T-helper 1 cell treated with Interleukin-12 subunit alpha and Interleukin-12 subunit beta and Interleukin-4 antibody, amounts not matched to agents 30 ng/mL and 1 ng/mL, for 36 hours (primary cell): ENCODE results near the gene MADCAM1. TPM values are rescaled to one million over a fixed set of nuclear protein-coding genes. Genes with fewer than 3 reads are reported as not detected.
"Not testable (repeated sequence)": the region's sequence is repeated elsewhere in the genome, so short reads cannot be mapped to it uniquely, and the experiment has no call there.

Experiments
- intact Hi-C: fragments of 100-400 bp; cut with micrococcal nuclease; formaldehyde crosslinking; loops from one replicate; pipeline ENCODE4 v1.15.1; 2024
- total RNA-seq: library from RNA; stranded (reverse); gene quantifications from 2 replicates; pipeline ENCODE4 v1.2.3, GENCODE V29; 2022

MADCAM1 gene
- 0.22 and 0.51 TPM in 2 replicates for total RNA-seq

DNA sequence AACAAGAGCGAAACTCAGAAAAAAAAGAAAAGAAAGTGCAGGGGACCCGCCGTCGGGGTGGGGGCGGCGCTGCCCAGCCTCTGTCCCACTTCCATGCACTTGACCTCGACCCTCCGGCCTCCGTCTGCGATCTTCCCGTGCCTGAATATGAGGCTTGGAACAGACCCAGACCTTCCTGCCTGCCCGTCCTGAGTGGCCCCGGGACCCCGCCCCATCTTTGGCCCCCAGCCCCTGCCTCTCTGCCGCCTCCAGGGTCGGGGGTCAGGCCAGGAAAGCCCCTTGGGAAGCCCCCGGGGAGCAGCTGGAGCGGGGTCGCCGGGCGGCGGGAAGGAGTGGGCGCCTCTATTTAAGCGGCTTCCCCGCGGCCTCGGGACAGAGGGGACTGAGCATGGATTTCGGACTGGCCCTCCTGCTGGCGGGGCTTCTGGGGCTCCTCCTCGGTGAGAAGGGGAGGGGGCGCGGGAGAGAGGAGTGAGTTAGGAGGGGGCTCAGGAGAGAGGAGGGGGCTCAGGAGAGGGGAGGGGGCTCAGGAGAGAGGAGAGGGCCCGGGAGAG, at the start of gene MADCAM1:
Gene MADCAM1 (plus strand): TSS at position 375 of the 554 bp plus-strand sequence. CDS start 14 bp downstream, at position 389.
- intact Hi-C loops, result no loop called here

DNA sequence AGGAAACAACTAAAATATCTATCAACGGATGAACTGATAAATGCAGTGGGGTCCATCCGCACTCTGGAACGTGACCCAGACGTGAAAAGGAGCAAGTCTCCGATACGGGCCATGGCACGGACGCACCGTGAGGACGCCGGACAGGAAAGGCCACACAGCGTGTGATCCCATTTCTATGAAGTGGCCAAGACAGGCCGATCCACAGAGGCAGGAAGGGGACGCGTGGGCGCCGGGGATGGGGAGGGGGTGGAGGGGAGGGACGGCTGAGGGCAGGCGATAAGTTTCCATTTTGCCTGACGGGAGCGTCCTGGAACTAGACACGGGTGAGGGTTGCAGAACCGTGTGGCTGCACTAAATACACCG, 49.2 kb upstream of the MADCAM1 start:
- intact Hi-C loops, result no loop called here

DNA sequence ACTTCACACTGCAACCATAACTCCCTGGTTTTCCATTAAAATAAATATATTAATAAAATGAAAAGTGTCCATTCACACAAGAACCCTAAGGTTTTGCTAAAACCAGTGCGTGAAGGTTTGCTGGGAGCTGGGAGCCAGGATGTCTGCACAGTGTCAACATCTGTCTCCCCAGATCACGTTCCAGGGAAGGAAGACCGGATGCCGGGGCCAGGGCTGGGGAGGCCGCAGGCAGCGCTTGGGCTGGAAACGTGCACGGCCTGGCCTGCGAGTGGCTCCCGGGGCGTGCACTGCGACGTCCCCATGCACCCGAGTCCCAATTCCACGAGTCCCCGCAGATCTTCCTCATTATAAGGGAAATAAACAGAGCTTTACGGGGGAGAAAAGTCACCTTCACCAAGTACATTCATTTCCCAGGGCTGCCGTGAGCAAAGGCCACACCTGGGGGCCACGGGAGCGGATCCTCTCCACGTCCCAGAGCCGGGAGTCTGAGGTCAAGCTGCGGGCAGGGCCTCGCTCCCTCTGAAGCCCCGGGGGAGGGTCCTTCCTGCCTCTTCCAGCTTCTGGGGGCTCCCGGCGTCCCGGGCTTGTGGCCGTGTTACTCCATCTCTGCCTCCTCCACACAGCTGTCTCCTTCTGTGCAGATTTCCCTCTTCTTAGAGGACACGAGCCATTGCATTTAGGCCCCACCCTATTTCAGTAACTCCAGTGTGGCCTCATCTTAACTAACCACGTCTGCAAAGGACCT, 48.3 kb upstream of the MADCAM1 start:
- intact Hi-C loops, result no loop called here

DNA sequence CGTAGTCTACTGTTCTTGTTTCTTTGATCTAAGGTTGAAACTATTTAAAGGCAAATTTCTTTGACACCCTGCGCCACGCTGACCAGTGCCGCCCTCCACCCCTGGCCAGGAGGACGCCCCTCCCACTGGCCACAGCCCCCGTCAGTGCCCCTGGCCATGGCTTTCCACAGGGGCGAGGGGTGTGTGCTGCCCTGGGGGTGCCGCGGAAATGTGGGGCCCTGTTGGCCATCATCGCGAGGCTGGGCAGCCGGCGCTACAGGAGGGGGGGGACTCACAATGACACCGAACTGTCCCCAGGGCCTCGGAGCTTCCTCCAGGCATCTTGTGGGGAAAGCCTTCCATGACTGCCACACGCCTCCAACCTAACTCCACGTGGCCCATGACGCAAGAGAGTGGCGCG, 46.4 kb upstream of the MADCAM1 start:
- intact Hi-C loops, result no loop called here

DNA sequence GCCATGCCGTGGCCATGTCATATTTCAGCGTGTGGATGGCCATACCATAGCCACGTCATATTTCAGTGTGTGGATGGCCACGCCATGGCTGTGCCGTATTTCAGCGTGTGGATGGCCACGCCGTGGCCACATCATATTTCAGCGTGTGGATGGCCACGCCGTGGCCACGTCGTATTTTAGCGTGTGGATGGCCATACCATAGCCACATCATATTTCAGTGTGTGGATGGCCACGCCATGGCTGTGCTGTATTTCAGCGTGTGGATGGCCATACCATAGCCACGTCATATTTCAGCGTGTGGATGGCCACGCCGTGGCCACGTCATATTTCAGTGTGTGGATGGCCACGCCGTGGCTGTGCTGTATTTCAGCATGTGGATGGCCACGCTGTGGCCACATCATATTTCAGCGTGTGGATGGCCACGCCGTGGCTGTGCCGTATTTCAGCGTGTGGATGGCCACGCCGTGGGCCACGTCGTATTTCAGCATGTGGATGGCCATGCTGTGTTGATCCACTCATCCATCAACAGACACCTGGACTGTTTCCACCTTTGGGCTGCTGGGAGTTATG, 45.3 kb upstream of the MADCAM1 start:
- intact Hi-C loops, result not testable (repeated sequence)

DNA sequence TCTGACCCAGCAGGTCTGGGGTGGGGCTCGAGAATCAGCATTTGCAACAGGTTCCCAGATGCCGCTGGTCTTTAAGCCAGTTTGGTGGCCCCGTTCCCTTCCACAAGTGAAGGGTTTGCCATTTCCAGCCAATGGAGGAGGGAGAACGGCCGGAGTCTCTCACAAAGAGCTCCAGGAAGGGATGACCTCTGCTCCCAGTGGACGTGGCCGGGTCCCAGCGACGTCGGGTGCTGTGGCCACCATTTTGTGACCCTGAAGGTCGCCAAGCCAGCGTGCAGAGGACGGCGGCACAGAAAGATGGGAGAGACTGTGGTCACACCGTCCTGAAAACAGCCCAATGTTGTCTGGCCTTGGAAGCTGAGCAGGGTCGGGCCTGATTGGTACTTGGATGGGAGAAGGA, 43.5 kb upstream of the MADCAM1 start:
- intact Hi-C loops, result no loop called here

DNA sequence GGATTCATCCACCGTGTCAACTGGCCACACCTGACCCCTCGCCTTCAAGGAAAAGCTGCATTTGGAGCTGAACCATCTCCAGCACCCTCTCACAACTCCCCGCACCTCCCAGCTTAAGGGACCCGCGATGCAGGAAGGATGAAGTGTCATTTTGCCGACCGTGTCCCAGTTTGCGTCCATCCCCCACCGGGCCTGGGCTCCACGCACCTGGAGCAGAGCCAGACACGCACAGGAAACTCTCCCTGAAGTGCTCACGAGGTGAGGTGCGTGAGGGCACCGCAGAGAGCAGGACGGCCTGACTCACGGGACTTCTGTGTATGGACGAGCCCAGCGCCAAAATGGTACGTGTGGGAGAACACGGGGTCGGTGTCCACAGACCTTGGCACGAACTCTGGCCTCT, 42.7 kb upstream of the MADCAM1 start:
- intact Hi-C loops, result no loop called here

DNA sequence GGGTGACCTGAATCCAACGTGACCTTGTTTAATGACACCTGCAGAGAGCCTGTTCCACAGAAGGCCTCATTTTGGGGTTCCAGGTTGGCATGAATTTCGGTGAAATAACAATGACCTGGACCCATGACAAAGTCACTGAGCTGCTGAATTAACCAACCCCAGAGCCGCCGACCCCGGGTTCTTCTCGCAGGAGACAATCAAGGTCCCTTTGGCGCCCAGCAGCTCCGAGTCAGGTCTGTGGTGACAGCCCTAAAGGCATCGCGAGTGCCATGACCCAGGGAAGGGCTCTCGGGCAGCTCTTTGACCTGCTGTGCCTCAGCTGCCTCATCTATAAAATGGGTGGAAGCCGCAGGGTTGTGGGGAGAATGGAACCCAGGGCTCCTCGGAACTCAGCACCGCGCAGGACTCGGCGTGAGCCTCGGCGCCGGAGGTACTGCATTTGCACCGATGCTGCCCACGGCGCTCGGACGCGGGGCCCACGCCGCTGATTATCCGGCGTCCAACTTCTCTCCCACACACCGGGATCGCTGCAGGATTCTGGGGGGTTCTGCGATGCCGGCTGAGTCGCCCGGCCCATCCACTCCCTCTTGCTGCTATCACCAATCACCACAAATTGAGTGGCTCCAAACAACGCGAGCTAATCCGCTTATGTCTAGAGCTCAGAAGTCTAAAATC, 41.1 kb upstream of the MADCAM1 start:
- intact Hi-C loops, result no loop called here

DNA sequence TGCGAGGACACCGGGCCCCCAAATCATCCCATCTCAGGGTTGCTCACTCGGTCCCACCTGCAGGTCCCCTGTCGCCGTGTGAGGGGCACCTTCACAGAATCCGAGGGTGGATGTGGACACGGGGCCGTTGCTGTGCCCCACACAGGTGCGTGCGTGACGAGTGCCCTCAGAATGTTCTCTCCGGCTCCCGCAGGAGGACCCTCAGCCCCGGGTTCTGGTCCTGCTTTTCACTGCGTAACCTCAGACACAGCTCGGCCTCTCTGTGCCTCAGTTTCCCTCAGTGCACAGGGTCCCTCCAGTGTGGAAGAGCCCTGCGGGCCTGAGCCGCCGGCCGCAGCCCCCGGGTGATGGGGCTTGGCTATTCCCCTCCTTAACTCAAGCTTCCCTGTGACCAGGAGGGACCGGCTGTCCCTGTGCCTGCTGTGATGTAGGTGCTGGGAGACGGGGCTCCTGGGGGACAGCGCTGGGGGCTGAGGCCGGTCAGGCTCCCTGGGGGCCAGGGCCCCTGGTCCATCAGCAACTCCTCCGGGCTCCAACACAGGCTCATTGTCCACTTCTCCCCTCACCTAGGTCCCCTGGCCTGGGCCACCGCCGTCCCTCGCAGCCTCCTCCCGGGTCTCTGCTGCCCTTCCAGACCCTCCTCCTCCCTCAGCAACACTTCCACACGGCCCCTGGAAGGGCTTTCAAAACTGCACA, 40.3 kb upstream of the MADCAM1 start:
- intact Hi-C loops, result no loop called here

DNA sequence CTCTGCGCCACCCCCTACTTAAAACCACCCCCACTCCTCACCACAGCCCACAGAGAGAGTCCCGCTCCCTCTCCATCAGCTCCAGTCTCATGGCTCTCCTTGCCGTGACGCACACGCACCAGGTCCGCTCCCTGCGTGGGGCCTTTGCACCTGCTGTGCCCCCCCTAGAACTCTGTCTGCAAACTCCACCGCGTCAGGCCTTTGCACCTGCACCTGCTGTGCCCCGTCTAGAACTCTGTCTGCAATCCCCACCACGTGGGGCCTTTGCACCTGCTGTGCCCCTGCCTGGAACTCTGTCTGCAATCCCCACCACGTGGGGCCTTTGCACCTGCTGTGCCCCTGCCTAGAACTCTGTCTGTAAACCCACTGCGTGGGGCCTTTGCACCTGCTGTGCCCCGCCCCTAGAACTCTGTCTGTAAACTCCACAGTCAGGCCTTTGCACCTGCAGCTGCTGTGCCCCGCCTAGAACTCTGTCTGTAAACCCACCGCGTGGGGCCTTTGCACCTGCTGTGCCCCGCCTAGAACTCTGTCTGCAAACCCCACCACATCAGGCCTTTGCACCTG, 39.7 kb upstream of the MADCAM1 start:
- intact Hi-C loops, result no loop called here

DNA sequence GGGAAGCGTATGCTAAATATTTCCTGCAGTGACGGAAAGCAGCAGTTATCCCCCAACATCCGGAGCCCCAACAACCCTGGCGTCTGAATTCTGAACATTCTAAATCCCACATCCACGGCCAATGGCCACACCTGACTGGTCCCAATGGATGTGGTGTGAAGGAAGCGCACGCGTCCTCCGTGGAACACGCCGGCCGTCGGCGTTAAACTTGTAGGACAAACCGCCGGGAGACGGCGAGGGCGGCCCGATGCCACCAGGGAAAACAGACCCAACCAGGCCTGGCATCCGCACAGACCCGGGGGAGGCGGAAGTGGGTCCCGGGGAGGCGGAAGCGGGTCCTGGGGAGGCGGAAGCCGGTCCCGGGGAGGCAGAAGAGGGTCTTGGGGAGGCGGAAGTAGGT, 38.6 kb upstream of the MADCAM1 start:
- intact Hi-C loops, result no loop called here

DNA sequence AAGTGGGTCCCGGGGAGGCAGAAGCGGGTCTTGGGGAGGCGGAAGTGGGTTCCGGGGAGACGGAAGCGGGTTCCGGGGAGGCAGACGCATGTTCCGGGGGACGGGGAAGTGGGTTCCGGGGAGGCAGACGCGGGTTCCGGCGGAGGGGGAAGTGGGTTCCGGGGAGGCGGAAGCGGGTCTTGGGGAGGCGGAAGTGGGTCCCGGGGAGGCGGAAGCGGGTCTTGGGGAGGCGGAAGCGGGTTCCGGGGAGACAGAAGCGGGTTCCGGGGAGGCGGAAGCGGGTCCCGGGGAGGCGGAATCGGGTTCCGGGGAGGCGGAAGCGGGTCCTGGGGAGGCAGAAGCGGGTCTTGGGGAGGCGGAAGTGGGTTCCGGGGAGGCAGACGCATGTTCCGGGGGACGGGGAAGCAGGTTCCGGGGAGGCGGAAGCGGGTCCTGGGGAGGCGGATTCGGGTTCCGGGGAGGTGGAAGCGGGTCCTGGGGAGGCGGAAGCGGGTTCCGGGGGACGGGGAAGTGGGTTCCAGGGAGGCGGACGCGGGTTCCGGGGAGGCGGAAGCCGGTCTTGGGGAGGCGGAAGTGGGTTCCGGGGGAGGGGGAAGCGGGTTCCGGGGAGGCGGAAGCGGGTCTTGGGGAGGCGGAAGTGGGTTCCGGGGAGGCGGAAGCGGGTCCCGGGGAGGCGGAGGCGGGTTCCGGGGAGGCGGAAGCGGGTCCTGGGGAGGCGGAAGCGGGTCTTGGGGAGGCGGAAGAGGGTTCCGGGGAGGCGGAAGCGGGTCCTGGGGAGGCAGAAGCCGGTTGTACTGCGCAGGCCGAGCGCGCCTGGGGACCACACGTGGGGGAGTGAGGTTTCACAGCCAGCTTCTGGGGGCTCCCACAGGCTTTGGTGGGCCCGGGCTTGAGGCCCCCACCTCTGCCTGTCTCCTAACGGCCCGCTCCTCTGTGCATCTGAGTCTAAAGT, 37.9 kb upstream of the MADCAM1 start:
- intact Hi-C loops, result no loop called here

DNA sequence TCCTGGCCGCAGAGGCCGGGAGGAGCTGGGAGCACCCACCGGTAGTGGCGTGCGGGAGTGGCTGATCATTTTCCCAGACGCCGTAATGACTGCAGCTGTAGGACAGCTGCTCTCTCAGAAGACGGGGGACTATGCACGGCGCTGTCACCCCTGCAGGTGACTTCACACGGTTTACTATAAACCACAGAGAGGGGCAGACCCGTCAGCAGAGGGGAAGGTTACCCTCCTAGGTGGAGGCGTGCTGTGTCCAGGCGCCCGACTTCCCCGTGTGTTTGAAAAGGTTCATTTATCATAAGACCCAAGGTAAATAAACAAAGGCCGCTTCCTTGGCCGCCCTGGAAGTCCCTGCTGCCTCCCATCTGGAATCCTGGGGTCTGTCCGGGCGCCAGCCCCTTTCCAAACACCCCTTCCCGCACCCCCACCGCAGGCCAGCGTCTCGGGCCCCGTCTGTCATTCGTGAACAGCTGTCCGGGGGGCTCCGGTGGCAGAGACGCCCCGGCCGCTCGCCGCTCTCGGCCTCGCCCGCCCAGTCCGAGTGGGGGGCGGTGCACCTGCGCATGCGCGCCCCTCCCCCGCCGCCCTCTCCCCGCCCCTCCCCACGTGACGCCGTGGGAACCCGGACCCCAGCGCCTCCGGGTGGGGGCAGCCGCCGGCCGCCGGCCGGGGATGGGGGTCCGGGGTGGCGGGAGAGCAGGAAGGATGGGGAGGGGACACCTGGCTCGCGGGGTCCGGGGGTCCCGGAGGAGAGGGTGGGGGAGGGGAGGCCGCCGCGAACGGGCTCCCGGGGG, 36.4 kb upstream of the MADCAM1 start:
- intact Hi-C loops, result no loop called here

DNA sequence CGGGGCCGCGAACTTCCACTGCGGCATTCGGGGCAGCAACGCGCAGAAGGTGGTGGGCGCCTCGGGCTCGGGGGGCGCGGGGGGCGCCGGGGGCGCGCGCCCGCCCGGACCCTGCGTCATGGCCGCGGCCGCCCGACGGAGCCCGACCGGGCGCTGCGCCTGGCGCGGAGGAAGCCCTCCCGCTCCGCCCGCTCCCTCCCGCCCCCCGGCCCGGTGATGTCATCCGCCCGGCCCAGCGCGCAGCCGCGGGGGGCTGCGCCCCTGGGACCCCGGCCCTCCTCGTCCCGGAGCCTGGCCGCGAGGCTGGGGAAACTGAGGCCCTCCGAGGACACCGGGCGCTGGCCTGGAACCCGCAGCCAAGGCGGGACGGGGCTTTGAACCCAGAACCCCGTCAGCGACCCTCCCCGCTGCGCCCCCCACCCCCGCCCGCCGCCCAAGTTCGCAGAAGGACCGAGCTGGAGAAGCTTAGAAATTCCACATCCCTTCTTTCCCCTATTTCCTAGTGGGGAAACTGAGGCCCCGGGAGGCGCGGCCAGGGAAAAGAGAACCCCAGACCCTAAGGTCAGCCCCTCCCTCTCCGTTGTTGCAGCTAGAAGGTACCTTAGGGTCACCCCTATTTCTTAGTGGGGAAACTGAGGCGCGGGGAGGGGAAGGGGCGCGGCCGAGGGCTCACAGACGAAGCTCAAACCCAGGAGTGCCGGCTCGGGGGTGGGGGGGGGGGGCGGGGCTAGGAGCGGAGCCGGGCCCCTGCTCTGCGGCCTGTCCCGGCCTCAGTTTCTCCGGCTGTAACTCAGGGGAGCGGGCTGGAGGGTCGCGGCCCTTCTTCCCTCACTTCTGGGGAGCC, 35.2 kb upstream of the MADCAM1 start, which contains the start of gene SHC2:
Gene SHC2 (minus strand): TSS at position 157 of the 844 bp plus-strand sequence. CDS start 37 bp downstream, at position 120.
- intact Hi-C loops, result no loop called here

DNA sequence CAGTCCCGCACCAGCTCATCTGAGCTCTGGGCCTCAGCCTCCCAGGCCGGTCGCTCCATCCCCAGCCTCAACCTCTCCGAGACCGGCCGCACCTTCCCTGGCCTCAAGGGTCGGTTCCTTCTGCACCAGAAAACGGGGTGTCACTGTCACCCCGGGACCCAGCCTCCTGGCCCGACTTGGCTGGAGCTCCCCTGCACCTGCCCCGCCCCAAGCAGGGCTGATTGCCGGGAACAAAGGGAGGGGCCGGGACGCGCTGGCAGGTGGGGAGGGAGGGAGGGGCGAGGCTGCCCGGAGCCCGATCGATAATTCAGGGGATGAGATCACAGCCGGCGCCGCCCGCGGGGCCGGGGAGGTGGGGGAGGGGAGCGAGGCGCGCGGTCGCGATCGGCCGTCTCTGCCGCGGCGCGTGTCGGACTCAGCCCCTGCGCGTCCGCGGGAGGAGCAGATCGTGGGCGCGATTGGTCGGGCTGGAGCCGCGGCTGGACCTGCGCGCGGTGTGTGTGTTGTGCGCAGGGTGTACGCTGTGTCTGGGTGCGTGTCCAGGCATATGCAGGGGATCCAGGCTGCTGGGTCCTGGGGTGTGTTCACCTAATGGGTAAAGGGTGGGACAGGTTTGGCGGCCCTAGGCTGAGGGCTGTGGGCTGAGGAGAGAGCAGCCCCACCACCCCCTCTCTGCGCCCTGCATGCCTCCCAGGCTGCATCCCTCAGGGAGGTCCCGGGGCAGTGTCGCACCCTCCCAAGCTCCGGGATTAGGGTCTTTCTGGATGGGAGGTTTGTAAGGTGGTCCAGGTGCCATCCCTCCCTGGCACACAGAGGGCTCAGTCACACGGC, 34.4 kb upstream of the MADCAM1 start:
- intact Hi-C loops, result no loop called here

DNA sequence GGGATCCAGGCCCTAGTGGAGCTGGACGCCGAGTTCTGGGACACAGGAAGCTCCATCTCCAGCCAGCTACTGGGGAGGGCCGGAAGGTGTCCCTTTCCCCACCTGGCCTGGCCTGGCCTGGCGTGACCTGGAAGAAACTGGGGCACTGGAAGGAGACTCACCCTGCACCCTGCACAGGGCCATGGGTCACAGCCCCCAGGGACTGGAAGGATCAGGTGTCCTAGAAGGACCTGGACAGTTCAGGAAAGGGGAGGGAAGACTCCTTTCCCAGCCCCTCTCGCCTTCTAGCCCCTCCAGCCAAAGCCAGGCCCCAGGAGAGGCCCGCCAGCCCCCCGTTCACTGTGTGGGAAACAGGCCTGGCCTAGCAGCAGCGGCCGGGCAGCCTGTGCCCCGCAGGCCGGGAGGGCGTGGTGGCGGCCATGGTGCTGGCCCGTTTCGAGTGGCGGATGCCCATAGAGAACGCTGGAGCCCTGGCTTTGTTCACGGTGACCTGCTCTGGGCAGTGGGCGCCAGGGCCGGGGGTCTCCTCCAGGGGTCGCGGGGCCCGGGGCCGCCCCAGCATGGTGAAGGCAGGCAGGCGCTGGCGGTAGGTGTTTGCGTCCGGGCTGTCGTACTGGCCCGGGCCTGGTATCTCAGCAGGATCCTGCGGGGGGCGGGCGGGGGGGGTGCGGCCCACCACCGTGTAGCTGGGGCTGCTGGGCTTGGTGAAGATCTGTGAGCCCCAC, 32.6 kb upstream of the MADCAM1 start:
- intact Hi-C loops, result no loop called here

DNA sequence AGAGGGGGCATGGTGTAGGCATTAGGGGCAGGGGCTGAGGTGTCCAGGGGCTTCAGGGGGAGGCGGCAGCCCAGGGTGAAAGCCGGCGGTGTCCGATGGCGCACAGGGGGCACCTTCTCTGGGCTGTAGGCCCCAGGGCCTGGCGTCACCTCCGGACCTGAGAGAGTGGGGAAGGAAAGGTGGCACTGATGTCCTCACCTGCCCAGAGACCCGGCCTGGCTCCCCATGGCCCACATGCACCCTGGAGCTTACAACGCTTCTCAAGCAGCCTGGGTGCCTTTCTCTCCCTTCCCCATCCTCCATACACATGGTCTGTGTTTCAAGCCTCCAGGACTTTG, 32.1 kb upstream of the MADCAM1 start:
- intact Hi-C loops, result no loop called here
